Stimulated activated CD4-positive, alpha-beta T cell treated with anti-CD3 and anti-CD28 coated beads, Interleukin-1b, Interleukin-23, amount 100 ng/mL, for 24 hours (primary cell): ENCODE measurements around the gene SUSD1.
"Not testable (repeated sequence)": the region's sequence is repeated elsewhere in the genome, so short reads cannot be mapped to it uniquely, and the experiment has no call there.

Experiments
- DNase-seq, 4 experiments: peaks; one replicate each; pipeline ENCODE4 v3.0.0-alpha.2; 2020; ENCODE audit warnings: low read depth in 4 of 4, low spot score in 1 of 4

SUSD1 gene

DNA sequence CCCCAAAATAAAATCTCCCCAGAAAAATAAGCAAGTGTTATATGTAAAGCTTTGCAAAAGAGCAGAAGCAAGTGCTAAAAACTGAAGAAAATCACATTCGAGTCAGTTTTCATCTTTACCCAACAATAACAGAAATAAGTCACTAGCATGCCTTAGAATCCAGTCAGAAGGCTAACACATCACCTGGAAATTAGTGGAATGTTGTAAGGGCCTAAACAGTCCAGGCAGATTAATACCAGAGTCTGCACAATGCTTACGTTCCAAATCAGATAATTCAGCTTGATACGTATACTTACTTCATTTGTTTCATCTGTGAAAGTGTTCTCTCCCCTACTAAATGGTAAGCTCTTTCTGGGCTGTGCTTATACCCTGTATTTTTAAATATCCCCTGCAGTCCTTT is 42.7 kb downstream of the SUSD1 start:
- DNase-seq = no peak

DNA sequence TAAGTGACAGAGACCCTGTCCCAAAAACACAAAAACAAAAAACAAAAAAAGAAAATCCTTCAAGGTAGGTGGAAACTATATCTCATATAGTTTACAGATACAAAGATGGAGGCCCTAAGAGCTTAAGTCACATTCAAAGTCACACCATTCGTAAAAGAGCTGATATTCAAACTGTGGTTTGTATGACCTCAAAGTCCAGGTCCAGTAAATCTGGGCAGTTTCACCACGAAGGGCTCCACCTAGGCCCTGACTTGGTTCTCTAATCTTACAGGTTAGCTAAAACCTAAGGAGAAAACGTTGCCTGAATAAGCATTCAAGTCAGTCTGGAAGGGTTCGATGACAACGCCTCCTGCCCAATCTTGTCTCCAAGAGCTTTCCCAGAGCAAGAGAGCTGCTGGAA is 44.1 kb downstream of the SUSD1 start:
- no peak for DNase-seq

- no peak for DNase-seq
Measured at GRCh38 chr9:112130347-112130746, 44.8 kb downstream of the SUSD1 start.

DNA sequence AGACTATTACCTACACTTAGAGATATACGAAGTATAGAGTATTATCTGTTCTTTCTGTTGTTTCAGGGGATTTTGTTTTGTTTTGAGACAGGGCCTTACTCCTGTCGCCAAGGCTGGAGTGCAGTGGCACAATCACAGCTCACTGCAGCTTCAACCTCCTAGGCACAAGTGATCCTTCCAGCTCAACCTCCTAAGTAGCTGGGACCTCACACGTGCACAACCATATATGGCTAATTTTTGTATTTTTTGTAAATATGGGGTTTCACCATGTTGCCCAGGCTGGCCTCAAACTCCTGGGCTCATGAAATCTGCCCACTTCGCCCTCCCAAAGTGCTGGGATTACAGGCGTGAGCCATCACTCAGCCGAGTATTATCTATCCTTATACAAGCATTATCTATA is 45.9 kb downstream of the SUSD1 start:
- no peak for DNase-seq

GRCh38 chr9:112128399-112128798 is 46.7 kb downstream of the SUSD1 start:
- DNase-seq = not testable (repeated sequence)

DNA sequence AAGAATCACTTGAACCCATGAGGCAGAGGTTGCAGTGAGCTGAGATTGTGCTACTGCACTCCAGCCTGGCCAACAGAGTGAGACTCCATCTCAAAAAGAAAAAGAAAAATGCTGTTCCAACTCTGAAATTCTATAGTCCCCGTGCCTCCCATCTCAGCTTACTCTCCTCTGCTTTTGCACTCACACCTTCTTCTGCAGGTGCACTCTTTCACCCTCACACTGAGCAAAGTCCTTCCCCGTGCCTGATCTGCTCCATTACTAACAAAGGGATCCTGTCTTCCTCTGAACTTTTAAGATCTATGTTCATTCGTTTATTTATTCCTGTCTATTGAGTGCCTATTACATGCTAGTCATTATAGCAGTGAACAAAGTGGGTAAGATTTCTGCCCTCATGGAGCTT is 47.8 kb downstream of the SUSD1 start:
- DNase-seq = no peak

- DNase-seq = no peak
Measured at GRCh38 chr9:112125951-112126388, 49.1 kb downstream of the SUSD1 start.

- no peak for DNase-seq
Measured at GRCh38 chr9:112124156-112124555, 50.9 kb downstream of the SUSD1 start.

GRCh38 chr9:112121633-112122032 is 53.5 kb downstream of the SUSD1 start:
- no peak for DNase-seq

DNA sequence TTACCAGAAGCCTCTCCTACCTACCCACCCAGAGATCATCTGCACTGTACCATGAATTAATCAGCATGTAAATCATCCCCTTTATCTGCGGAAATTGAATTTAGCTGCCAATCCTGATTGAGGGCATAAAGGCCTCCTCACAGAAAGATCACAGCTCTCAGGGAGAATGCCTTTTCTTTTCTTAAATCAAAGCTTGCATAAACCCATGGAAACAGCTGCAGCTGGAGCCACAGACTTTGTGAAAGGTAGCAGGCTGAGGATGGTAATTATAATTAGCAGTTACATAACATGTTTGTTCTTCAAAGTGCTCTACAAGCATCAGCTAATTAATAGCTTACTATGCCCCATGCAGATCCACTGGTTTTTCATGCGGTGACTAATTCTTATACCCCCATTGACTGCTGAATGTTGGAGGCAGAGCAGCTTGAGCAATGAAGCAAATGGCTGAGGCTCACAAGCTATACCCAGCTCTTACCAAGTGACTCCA is 54.6 kb downstream of the SUSD1 start:
- DNase-seq = no peak

GRCh38 chr9:112120030-112120341 is 55.1 kb downstream of the SUSD1 start:
- no peak for DNase-seq

- DNase-seq = no peak
Measured at GRCh38 chr9:112119225-112120029, 55.7 kb downstream of the SUSD1 start.

DNA sequence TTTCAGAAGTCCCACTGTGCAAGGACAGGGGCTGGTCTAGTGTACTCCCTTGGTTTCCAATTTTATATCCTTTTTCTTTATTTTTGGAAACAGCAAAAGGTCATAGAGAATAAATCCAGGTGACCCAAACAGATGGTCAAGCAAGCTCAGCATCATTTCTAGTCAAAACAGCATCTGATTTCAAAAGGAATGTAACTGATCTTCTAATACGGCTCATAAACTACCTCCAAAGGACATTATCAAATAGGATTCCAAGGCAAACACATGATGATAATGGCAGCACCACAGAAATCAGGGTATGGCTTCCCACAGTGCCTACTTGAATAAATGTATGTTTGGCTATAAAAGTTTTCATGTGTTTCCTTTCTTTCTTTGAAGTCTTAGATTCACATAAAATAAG is 57.1 kb downstream of the SUSD1 start:
- DNase-seq = no peak

GRCh38 chr9:112115970-112116753 is 58.9 kb downstream of the SUSD1 start:
- no peak for DNase-seq

GRCh38 chr9:112115109-112115508 is 60.0 kb downstream of the SUSD1 start:
- no peak for DNase-seq

DNA sequence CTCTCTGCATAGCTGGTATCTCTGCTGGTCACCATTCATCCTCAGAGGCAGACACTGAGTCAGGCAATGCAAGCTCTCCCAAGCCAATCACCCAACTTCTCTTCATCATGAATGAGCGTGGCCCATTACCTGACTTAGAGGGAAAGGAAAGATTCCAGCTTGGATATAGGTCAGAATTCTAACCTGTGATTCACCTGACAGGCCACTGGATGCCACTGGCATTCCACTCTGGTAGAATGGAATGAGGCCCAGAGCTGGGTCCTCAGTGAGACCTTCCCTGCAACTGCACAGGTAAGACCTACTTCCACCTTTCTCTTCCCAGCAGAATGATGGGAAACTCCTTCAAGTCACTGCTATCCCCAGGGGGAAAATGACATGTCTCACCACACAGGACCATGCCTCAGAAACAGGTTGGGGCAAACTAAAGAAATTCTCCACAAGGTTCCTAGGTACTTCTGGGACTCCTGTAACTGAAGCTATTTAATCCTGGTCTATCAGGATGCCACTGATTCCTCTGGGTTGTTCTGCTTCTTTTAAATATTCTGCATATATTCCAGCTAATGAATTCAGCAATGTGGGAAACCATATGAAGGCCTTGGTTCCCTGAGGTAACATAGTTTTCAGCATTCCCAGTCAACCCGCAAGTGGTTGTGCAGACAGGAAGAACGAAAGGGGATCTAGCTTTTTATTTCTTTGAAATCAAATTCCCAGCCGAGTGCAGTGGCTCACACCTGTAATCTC is 62.0 kb downstream of the SUSD1 start:
- no peak for DNase-seq

DNA sequence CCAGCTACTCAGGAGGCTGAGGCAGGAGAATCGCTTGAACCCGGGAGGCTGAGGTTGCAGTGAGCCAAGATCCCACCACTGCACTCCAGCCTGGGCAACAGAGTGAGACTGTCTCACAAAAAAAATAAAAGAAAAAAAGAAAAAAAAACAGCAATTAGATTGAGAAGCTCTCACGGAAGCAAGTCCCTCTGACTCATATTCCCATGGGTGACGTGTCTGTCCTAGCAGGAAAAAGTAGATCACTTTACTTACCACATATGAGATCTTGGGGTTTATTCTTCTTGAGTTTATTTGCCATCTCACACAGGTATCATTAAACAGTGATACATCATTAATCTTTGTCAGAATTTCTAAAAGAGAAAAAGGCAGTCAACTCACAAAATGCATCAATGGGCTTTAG is 62.6 kb downstream of the SUSD1 start:
- DNase-seq = no peak

DNA sequence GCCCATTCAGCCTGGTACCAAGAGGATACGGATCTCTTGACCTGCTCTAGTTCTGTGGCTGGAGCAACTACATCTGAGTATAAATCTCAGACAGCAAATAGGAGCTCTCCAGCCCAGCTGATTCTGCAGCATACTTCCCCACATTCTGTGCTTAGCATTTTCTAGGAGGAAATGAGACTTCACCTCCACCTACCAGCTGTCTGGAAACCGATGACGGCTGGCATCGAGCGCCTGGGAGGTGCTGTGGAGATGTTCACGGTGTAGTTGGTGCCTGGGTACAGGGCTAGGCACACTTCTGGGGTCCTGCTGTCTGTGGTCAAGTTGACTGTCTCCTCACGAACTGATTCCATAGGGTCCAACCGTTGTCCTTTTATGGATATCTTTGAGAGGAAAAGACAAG is 63.6 kb downstream of the SUSD1 start:
- no peak for DNase-seq

DNA sequence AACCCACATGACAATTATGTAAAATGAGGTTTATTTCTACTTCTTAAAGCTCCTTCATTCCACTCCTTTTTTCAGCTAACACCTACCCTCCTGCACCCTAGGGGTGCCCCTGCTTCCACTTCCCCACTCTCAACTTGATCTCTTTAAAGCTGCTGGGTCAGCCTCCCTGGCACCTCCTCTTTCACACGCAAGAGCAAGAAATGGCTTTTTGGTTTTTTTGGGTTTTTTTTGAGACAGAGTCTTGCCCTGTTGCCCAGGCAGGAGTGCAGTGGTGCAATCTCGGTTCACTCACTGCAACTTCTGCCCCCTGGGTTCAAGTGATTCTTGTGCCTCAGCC is 64.4 kb downstream of the SUSD1 start:
- no peak for DNase-seq

DNA sequence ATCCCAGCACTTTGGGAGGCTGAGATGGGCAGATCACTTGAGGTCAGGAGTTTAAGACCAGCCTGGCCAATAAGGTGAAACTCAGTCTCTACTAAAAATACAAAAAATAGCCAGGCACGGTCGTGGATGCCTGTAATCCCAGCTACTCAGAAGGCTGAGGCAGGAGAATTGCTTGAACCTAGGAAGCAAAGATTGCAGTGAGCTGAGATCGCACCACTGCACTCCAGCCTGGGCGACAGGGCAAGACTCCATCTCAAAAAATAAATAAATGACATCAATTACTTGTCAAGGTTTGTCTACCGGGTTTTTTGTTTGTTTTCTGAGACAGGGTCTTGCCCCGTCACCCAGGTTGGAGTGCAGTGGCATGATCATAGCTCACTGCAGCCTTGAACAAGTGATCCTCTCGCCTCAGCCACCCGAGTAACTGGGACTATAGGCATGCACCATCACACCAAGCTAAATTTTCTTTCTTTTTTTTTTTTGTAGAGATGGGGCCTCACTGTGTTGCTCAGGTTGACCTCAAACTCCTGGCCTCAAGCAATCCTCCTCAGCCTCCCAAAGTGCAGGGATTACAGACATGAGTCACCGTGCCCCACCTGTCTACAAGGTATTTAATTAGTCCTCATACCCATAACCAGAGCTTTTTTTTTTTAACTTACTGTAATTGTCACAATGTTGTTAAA is 64.9 kb downstream of the SUSD1 start:
- no peak for DNase-seq

- DNase-seq = no peak
Measured at GRCh38 chr9:112104901-112105300, 70.2 kb downstream of the SUSD1 start.
